ENCODE results near the gene CNTN4. TPM values are rescaled to one million over a fixed set of nuclear protein-coding genes. Genes with fewer than 3 reads are reported as not detected.

The CNTN4 gene
- total RNA-seq, 1 donor from 2014 or later, result 16.1 TPM

GRCh38 chr3:3105246-3105645 is 1006.6 kb downstream of the CNTN4 start:
- H3K27me3 Mint-ChIP-seq, result peaks cover 8% of the 10 kb centered on the region
- TF ChIP-seq CTCF (IDR thresholded peaks at IDR 0.05; ENCODE audit: unreplicated experiment), result no peak
- no peak overlapping the region for H3K4me3 Mint-ChIP-seq (ENCODE audit: low read depth)
- no peaks in the 10 kb centered on the region for H3K36me3 Mint-ChIP-seq (ENCODE audit: insufficient read depth)
- no peak for DNase-seq (ENCODE audit: low spot score, unreplicated experiment)
- no peaks in the 10 kb centered on the region for H3K9me3 Mint-ChIP-seq (ENCODE audit: low read depth)
- peaks cover 3% of the 10 kb centered on the region for H3K4me1 Mint-ChIP-seq (ENCODE audit: low read depth)
- no peak overlapping the region for H3K27ac Mint-ChIP-seq

GRCh38 chr3:3105815-3106214 is 1007.1 kb downstream of the CNTN4 start:
- Mint-ChIP-seq H3K27me3 (peaks cover 12% of the 10 kb centered on the region), H3K27ac (no peak overlapping the region), H3K4me1 (ENCODE audit: low read depth) (peaks cover 9% of the 10 kb centered on the region), H3K4me3 (ENCODE audit: low read depth) (no peak overlapping the region), H3K9me3 (ENCODE audit: low read depth) (no peaks in the 10 kb centered on the region), H3K36me3 (ENCODE audit: insufficient read depth) (no peaks in the 10 kb centered on the region)
- DNase-seq (ENCODE audit: low spot score, unreplicated experiment), result no peak
- no peak for TF ChIP-seq CTCF (IDR thresholded peaks at IDR 0.05; ENCODE audit: unreplicated experiment)

GRCh38 chr3:3107181-3107580 is 1008.5 kb downstream of the CNTN4 start:
- Mint-ChIP-seq H3K4me3 (ENCODE audit: low read depth) (no peak overlapping the region), H3K27ac (no peak overlapping the region), H3K9me3 (ENCODE audit: low read depth) (no peaks in the 10 kb centered on the region), H3K4me1 (ENCODE audit: low read depth) (peaks cover 10% of the 10 kb centered on the region), H3K27me3 (peaks cover 14% of the 10 kb centered on the region), H3K36me3 (ENCODE audit: insufficient read depth) (no peaks in the 10 kb centered on the region)
- no peak for DNase-seq (ENCODE audit: low spot score, unreplicated experiment)
- no peak for TF ChIP-seq CTCF (IDR thresholded peaks at IDR 0.05; ENCODE audit: unreplicated experiment)

Data from progenitor cell of endocrine pancreas (in vitro differentiated cells).